H1 (cell line): Measurements from ENCODE around the gene STIL. TPM values are rescaled to one million over a fixed set of nuclear protein-coding genes. Genes with fewer than 3 reads are reported as not detected.

ENCODE experiments used
- CTCF ChIA-PET: fragments of 300-600 bp; sonication (Branson Sonifier 250); formaldehyde crosslinking; loops from one replicate; lab custom pipeline; 2021; ENCODE audit not compliant: partially characterized antibody; lab: Charles Lee
- POLR2A ChIA-PET: fragments of 300-600 bp; sonication (Branson Sonifier 250); formaldehyde crosslinking; loops from one replicate; lab custom pipeline; 2021; ENCODE audit warnings: inconsistent platforms; ENCODE audit not compliant: partially characterized antibody; lab: Charles Lee
- DNase-seq, 2 experiments: peaks; one replicate each; pipeline versions ENCODE4 v3.0.0 to v3.0.0-alpha.2; 2010 to 2022; ENCODE audit warnings: low spot score in 2 of 2, low read depth in 1 of 2, mixed read lengths in 1 of 2
- FAIRE-seq: peaks from 2 replicates; lab custom pipeline; 2011; peaks lifted over from hg19 to GRCh38; lab: Jason Lieb, UNC
- H2AFZ ChIP-seq: 2 replicates; pipeline ENCODE4 v1.8.1; 2012; ENCODE audit warnings: low read length, inconsistent platforms
- H2AK5ac ChIP-seq: 2 replicates; pipeline ENCODE4 v1.6.1; 2013; ENCODE audit warnings: low read depth, low read length
- H2BK120ac ChIP-seq: replicated peaks from 2 replicates; pipeline ENCODE3; 2013; ENCODE audit warnings: low read depth, low read length, inconsistent platforms
- H2BK12ac ChIP-seq: 2 replicates; pipeline ENCODE4 v1.6.1; 2013; ENCODE audit warnings: low read depth, low read length
- H2BK15ac ChIP-seq: 2 replicates; pipeline ENCODE4 v1.6.1; 2013; ENCODE audit warnings: low read length
- H2BK20ac ChIP-seq: 2 replicates; pipeline ENCODE4 v1.6.1; 2013; ENCODE audit warnings: low read length
- H2BK5ac ChIP-seq: 2 replicates; pipeline ENCODE4 v1.6.1; 2013; ENCODE audit warnings: low read depth, low read length
- H3K14ac ChIP-seq: 2 replicates; pipeline ENCODE4 v1.6.1; 2013; ENCODE audit warnings: inconsistent platforms; ENCODE audit not compliant: insufficient read length
- H3K18ac ChIP-seq: 2 replicates; pipeline ENCODE4 v1.6.1; 2013; ENCODE audit warnings: low read length; ENCODE audit errors: extremely low read depth
- H3K23ac ChIP-seq: 2 replicates; pipeline ENCODE4 v1.6.1; 2013; ENCODE audit warnings: inconsistent platforms; ENCODE audit not compliant: insufficient read length
- H3K23me2 ChIP-seq: 2 replicates; pipeline ENCODE4 v1.6.1; 2013; ENCODE audit warnings: low read depth, low read length
- H3K27ac ChIP-seq: 2 replicates; pipeline ENCODE4 v1.6.1; 2011; ENCODE audit warnings: low read depth, low read length, inconsistent platforms
- H3K27me3 ChIP-seq, 4 experiments: replicated peaks in 1 of 4; 1 replicate in 1 of 4; 2 replicates in 3 of 4; pipeline versions ENCODE4 v1.6.1 to v1.8.1; 2011 to 2013; ENCODE audit warnings: low read length in 3 of 4, mild to moderate bottlenecking in 3 of 4, inconsistent platforms in 2 of 4, mixed read lengths in 2 of 4, moderate library complexity in 1 of 4; ENCODE audit not compliant: control insufficient read depth in 3 of 4, insufficient read depth in 3 of 4; ENCODE audit errors: extremely low read depth in 1 of 4
- H3K36me3 ChIP-seq, 4 experiments: 2 replicates each; pipeline versions ENCODE4 v1.6.1 to v1.8.1; 2011 to 2013; ENCODE audit warnings: mild to moderate bottlenecking in 4 of 4, low read length in 3 of 4, moderate library complexity in 2 of 4, control low read depth in 1 of 4, inconsistent platforms in 1 of 4; ENCODE audit not compliant: insufficient read depth in 4 of 4, control insufficient read depth in 2 of 4
- H3K4ac ChIP-seq: replicated peaks from 2 replicates; pipeline ENCODE3; 2013; ENCODE audit warnings: low read length, low read depth, mixed read lengths, inconsistent platforms; ENCODE audit not compliant: insufficient read length
- H3K4me1 ChIP-seq, 4 experiments: replicated peaks in 1 of 4; 1 replicate in 1 of 4; 2 replicates in 3 of 4; pipeline versions ENCODE4 v1.6.1 to v1.8.1; 2011 to 2013; ENCODE audit warnings: low read length in 3 of 4, inconsistent platforms in 2 of 4, mixed read lengths in 1 of 4; ENCODE audit not compliant: insufficient read depth in 4 of 4, control insufficient read depth in 3 of 4
- H3K4me2 ChIP-seq, 2 experiments: 2 replicates each; pipeline versions ENCODE4 v1.6.1 to v1.8.1; 2011 to 2013; ENCODE audit warnings: low read depth in 2 of 2, low read length in 2 of 2, control low read depth in 1 of 2, inconsistent platforms in 1 of 2, mild to moderate bottlenecking in 1 of 2; ENCODE audit not compliant: insufficient read depth in 1 of 2
- H3K4me3 ChIP-seq, 4 experiments: fragments of 200-600, 300-600 bp in 1 of 4; sonication (generic), shearing (Covaris generic), sonication (Bioruptor Twin) in 1 of 4; 2 replicates each; pipeline versions ENCODE4 v1.5.1 to v1.8.1; 2011 to 2016; ENCODE audit warnings: low read length in 4 of 4, low read depth in 3 of 4, control low read depth in 2 of 4, inconsistent platforms in 2 of 4, mild to moderate bottlenecking in 2 of 4, mixed read lengths in 1 of 4, moderate library complexity in 1 of 4; ENCODE audit not compliant: insufficient read depth in 2 of 4; ENCODE audit errors: extremely low read depth in 1 of 4
- H3K56ac ChIP-seq: replicated peaks from 2 replicates; pipeline ENCODE3; 2013; ENCODE audit warnings: low read depth, mild to moderate bottlenecking, mixed read lengths, low read length, inconsistent platforms; ENCODE audit not compliant: insufficient read length
- H3K79me1 ChIP-seq: 2 replicates; pipeline ENCODE4 v1.6.1; 2013; ENCODE audit warnings: low read depth, low read length, control low read depth
- H3K79me2 ChIP-seq, 2 experiments: 2 replicates each; pipeline versions ENCODE4 v1.6.1 to v1.8.1; 2012 to 2013; ENCODE audit warnings: low read length in 2 of 2, mild to moderate bottlenecking in 2 of 2, inconsistent platforms in 1 of 2; ENCODE audit not compliant: insufficient read depth in 2 of 2, control insufficient read depth in 1 of 2
- H3K9ac ChIP-seq, 4 experiments: replicated peaks in 1 of 4; 1 replicate in 1 of 4; 2 replicates in 3 of 4; pipeline versions ENCODE4 v1.6.1 to v1.8.1; 2011 to 2013; ENCODE audit warnings: low read depth in 3 of 4, low read length in 3 of 4, control low read depth in 2 of 4, mild to moderate bottlenecking in 2 of 4, moderate library complexity in 2 of 4, inconsistent platforms in 1 of 4; ENCODE audit errors: extremely low read depth in 1 of 4
- H3K9me3 ChIP-seq, 2 experiments: 2 replicates each; pipeline versions ENCODE4 v1.6.1 to v1.8.1; 2012 to 2013; ENCODE audit warnings: mild to moderate bottlenecking in 2 of 2, moderate library complexity in 2 of 2, control low read depth in 1 of 2, inconsistent platforms in 1 of 2, low read depth in 1 of 2, low read length in 1 of 2, mixed read lengths in 1 of 2; ENCODE audit not compliant: insufficient read depth in 2 of 2
- H4K20me1 ChIP-seq, 2 experiments: replicated peaks in 1 of 2; 2 replicates each; pipeline versions ENCODE3 to v1.8.1; 2011 to 2013; ENCODE audit warnings: inconsistent platforms in 2 of 2, low read length in 2 of 2, mild to moderate bottlenecking in 1 of 2; ENCODE audit not compliant: insufficient read depth in 2 of 2, control insufficient read depth in 1 of 2
- H4K5ac ChIP-seq: 2 replicates; pipeline ENCODE4 v1.6.1; 2013; ENCODE audit warnings: low read length, low read depth, mixed read lengths, inconsistent platforms; ENCODE audit not compliant: insufficient read length
- H4K8ac ChIP-seq: 2 replicates; pipeline ENCODE4 v1.8.0; 2013; ENCODE audit warnings: mild to moderate bottlenecking, moderate library complexity, low read length, inconsistent platforms; ENCODE audit not compliant: insufficient read depth; ENCODE audit errors: extremely low read depth
- H4K91ac ChIP-seq: replicated peaks from 2 replicates; pipeline ENCODE3; 2013; ENCODE audit warnings: low read length, mixed read lengths, inconsistent platforms; ENCODE audit not compliant: insufficient read length
- BRCA1 ChIP-seq: IDR thresholded peaks from 2 replicates; pipeline ENCODE4 v1.6.1; 2012; ENCODE audit warnings: low read depth, low read length, improper control_type of control experiment
- CHD2 ChIP-seq: IDR thresholded peaks from 2 replicates; pipeline ENCODE4 v1.6.1; 2012; ENCODE audit warnings: low read length, improper control_type of control experiment
- EZH2 ChIP-seq: fragments of 200-600 bp; sonication (generic); IDR thresholded peaks from 2 replicates; pipeline ENCODE4 v1.7.1; 2012; ENCODE audit warnings: low read depth, mild to moderate bottlenecking, moderate library complexity, low read length, inconsistent platforms; ENCODE audit not compliant: severe bottlenecking
- SUZ12 ChIP-seq: fragments of 200-600 bp; sonication (generic); IDR thresholded peaks from 2 replicates; pipeline ENCODE4 v1.6.1; 2012; ENCODE audit warnings: mild to moderate bottlenecking, inconsistent platforms, low read length, moderate library complexity, mixed read lengths
- WGBS, 2 experiments: shearing (Covaris generic) in 1 of 2; methylation state at CpG; one replicate each; pipeline versions ENCODE4 v1.1.6 to v1.1.7; 2013 to 2015; ENCODE audit warnings: low lambda C conversion rate in 2 of 2, mixed read lengths in 2 of 2, inconsistent platforms in 1 of 2, low coverage in 1 of 2, missing lambda C conversion rate in 1 of 2; ENCODE audit not compliant: insufficient replicate concordance in 2 of 2, insufficient coverage in 1 of 2, insufficient read length in 1 of 2; ENCODE audit errors: extremely low coverage in 1 of 2, missing lambda C conversion rate in 1 of 2; 5-methylcytosine and 5-hydroxymethylcytosine counted together
- polyA plus RNA-seq, 7 experiments: library from polyadenylated mRNA; depleted of rRNA in 3 of 7; stranded (reverse) in 5 of 7; unstranded in 2 of 7; fragments of >200 nt in 5 of 7; fragments of 200-250 nt in 2 of 7; gene quantifications; 1 replicate in 5 of 7; 2 replicates in 1 of 7; 4 replicates in 1 of 7; pipeline versions ENCODE4 v1.2.1 to v1.2.3, GENCODE V29; 2011 to 2013; ENCODE audit warnings: missing spikeins in 2 of 7, mixed read lengths in 2 of 7
- total RNA-seq: library from RNA; stranded (reverse); fragmentation: NEBNext Ultra II Directional; extraction: Animal tissue kit (Norgen Biotek cat#: 25700); gene quantifications from 2 replicates; pipeline ENCODE4 v1.2.1, GENCODE V29; 2021

The STIL gene
- total and polyA plus RNA-seq, 2 of the 8 experiments (the other 6 are each of a cell fraction or from before 2014, with no cell fraction given): 13.6 to 25.1 TPM

GRCh38 chr1:47228644-47229030 is 85.3 kb downstream of the STIL start:
- Histone ChIP-seq H4K8ac (no peak overlapping the region; the same call in 1 of the 2 replicates), H4K91ac (no peak overlapping the region), H3K9me3 (no peaks in the 10 kb centered on the region), H2BK120ac (no peak overlapping the region), H2BK20ac (0 out of 2 replicates have a peak overlapping the region, but pooled peaks have one; percentile 80), H3K56ac (no peak overlapping the region), H3K4ac (no peak overlapping the region), H3K4me2 (peak overlapping the region; percentile 71 to 97), H3K9ac (no peak overlapping the region), H3K79me1 (no peaks in the 10 kb centered on the region), H3K79me2 (no peaks in the 10 kb centered on the region), H3K23me2 (peaks cover 11% of the 10 kb centered on the region), H3K27ac (no peak overlapping the region), H2BK12ac (no peak overlapping the region), H2AFZ (no peak overlapping the region), H3K18ac (peak overlapping the region; percentile 3), H4K5ac (no peak overlapping the region), H3K4me1 (peaks cover 11 to 54% (median 39%) of the 10 kb centered on the region in 4 experiments), H4K20me1 (peaks cover 5 to 17% of the 10 kb centered on the region in 2 experiments), H3K14ac (no peak overlapping the region), H3K23ac (no peak overlapping the region), H2BK5ac (no peak overlapping the region), H3K27me3 (peaks cover 90 to 100% (median 100%) of the 10 kb centered on the region in 4 experiments), H2BK15ac (0 out of 2 replicates have a peak overlapping the region, but pooled peaks have one; percentile 88), H2AK5ac (no peak overlapping the region), H3K36me3 (no peaks in the 10 kb centered on the region; a peak in 1 of 8 replicates), H3K4me3 (peak overlapping the region in 3 of 4 experiments; percentile 4 to 59 (median 35); a peak in 5 of 8 replicates)
- CTCF ChIA-PET: interaction anchor here (0.9 to 5.9 kb wide), 9 partner anchors 10 to 203 kb away, joined by 3 to 30 read pairs (median 4); partner anchors contain the start of gene PDZK1IP1
- WGBS, 2 experiments: 11% methylated on average over 11 of the region's 12 CpGs; no CpG with 5 or more reads in 1 of the 2 experiments
- peak; percentile 69 for TF ChIP-seq EZH2
- TF ChIP-seq CHD2: no peak
- TF ChIP-seq BRCA1: no peak
- TF ChIP-seq SUZ12: 0 out of 2 replicates have a peak, but pooled peaks have one; percentile 73
- DNase-seq: peak in 1 of 2 experiments; percentile 62
- POLR2A ChIA-PET: interaction anchor here (0.5 to 2.1 kb wide), 3 partner anchors 28 to 50 kb away, joined by 4 to 5 read pairs (median 4); no protein-coding TSS in a partner anchor
- no peak for FAIRE-seq
